Measurements from ENCODE around the gene PPP1R16B.

The PPP1R16B gene

DNA sequence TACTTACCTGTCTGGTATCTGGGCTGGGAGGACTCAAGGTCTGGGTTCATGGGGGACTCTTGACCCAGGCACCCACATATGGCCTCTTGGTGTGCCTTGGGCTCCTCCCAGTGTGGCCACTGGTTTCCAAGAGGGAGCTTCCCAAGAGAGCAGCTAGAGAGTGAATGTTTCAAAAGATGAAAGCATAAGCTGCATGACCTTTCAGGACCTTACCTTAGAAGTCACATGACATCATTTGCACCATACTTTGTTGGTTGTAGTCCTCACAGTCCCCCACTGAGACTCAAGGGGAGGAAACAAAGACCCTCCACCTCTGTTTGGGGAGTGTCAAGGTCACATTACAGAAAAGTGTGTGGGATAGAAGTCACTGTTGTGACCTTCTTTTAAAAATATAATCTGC lies 43.3 kb upstream of the PPP1R16B start:
- H3K4me3 ChIP-seq (ENCODE audit: low read length in 2 of 2), result no peak overlapping the region
- no peak overlapping the region for H3K14ac ChIP-seq (ENCODE audit: low read length)
- no peak overlapping the region for H2BK120ac ChIP-seq (ENCODE audit: low read depth, low read length)
- no peak overlapping the region for H4K91ac ChIP-seq (ENCODE audit: low read depth, low read length, poor library complexity)
- no peaks in the 10 kb centered on the region for H3K27me3 ChIP-seq (ENCODE audit: control insufficient read depth in 3 of 3, insufficient read depth in 3 of 3, low read depth in 1 of 3, low read length in 3 of 3)
- H3K36me3 ChIP-seq (replicated peaks in 1 of 2; ENCODE audit: control insufficient read depth in 2 of 2, insufficient read depth in 2 of 2, low read length in 2 of 2), result peaks cover 27 to 96% of the 10 kb centered on the region in 2 donors
- no peak overlapping the region for H3K9ac ChIP-seq (ENCODE audit: low read depth, low read length, poor library complexity)
- no peak overlapping the region for H2AK5ac ChIP-seq (ENCODE audit: low read depth, low read length)
- H3K4me2 ChIP-seq (ENCODE audit: insufficient read depth, low read length, poor library complexity, severe bottlenecking), result no peak overlapping the region
- no peak overlapping the region for H2AFZ ChIP-seq (ENCODE audit: low read length)
- H3K27ac ChIP-seq (replicated peaks; ENCODE audit: low read length), result no peak overlapping the region
- H3K9me3 ChIP-seq (replicated peaks in 1 of 2; ENCODE audit: control insufficient read depth in 2 of 2, insufficient read depth in 1 of 2, low read depth in 1 of 2, low read length in 2 of 2), result no peaks in the 10 kb centered on the region
- H3K79me1 ChIP-seq (ENCODE audit: low read depth, low read length), result no peaks in the 10 kb centered on the region
- H2BK5ac ChIP-seq (ENCODE audit: low read length), result no peak overlapping the region
- H2BK15ac ChIP-seq (ENCODE audit: low read length), result no peak overlapping the region
- no peak overlapping the region for H3K23ac ChIP-seq (ENCODE audit: low read depth, low read length, poor library complexity)
- no peak overlapping the region for H4K8ac ChIP-seq (ENCODE audit: low read depth, low read length)
- H3K4ac ChIP-seq (ENCODE audit: low read length), result no peak overlapping the region
- no peak overlapping the region for H2BK12ac ChIP-seq (ENCODE audit: low read length)
- H3K18ac ChIP-seq (ENCODE audit: low read length), result no peak overlapping the region
- H3K4me1 ChIP-seq (ENCODE audit: control insufficient read depth in 2 of 2, insufficient read depth in 1 of 2, low read depth in 1 of 2, low read length in 2 of 2), result no peaks in the 10 kb centered on the region
- DNase-seq (ENCODE audit: low spot score), result no peak

DNA sequence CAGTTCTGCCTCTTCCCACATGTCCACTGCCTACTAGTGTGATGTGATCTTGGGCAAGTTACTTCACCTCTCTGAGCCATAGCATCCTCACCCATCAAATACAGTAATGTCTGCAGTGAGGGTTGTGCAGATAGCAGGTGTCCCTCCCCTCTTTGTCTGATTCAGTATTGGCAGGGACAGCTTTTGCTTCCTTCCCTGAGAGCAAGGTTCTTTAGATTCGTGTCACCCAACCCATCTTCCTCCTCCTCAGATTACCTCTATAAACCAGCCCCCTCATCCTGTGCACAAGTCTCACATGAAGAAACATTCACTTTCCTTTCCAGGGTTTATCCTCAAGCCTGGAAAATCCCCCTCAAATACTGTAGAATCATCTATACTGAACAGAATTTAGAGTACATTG lies 41.9 kb upstream of the PPP1R16B start:
- Histone ChIP-seq H3K4me1 (ENCODE audit: control insufficient read depth in 2 of 2, insufficient read depth in 1 of 2, low read depth in 1 of 2, low read length in 2 of 2) (no peaks in the 10 kb centered on the region), H2BK5ac (ENCODE audit: low read length) (no peak overlapping the region), H3K27ac (replicated peaks; ENCODE audit: low read length) (no peak overlapping the region), H3K4ac (ENCODE audit: low read length) (no peak overlapping the region), H3K4me3 (ENCODE audit: low read length in 2 of 2) (no peak overlapping the region), H3K9ac (ENCODE audit: low read depth, low read length, poor library complexity) (no peak overlapping the region), H2BK120ac (ENCODE audit: low read depth, low read length) (no peak overlapping the region), H4K91ac (ENCODE audit: low read depth, low read length, poor library complexity) (no peak overlapping the region), H3K14ac (ENCODE audit: low read length) (no peak overlapping the region), H2AK5ac (ENCODE audit: low read depth, low read length) (no peak overlapping the region), H3K18ac (ENCODE audit: low read length) (no peak overlapping the region), H2AFZ (ENCODE audit: low read length) (no peak overlapping the region), H3K9me3 (replicated peaks in 1 of 2; ENCODE audit: control insufficient read depth in 2 of 2, insufficient read depth in 1 of 2, low read depth in 1 of 2, low read length in 2 of 2) (peaks cover 0 to 2% of the 10 kb centered on the region in 2 donors), H3K4me2 (ENCODE audit: insufficient read depth, low read length, poor library complexity, severe bottlenecking) (no peak overlapping the region), H3K36me3 (replicated peaks in 1 of 2; ENCODE audit: control insufficient read depth in 2 of 2, insufficient read depth in 2 of 2, low read length in 2 of 2) (peaks cover 31 to 100% of the 10 kb centered on the region in 2 donors), H4K8ac (ENCODE audit: low read depth, low read length) (no peak overlapping the region), H3K27me3 (ENCODE audit: control insufficient read depth in 3 of 3, insufficient read depth in 3 of 3, low read depth in 1 of 3, low read length in 3 of 3) (no peaks in the 10 kb centered on the region), H3K23ac (ENCODE audit: low read depth, low read length, poor library complexity) (no peak overlapping the region), H3K79me1 (ENCODE audit: low read depth, low read length) (no peaks in the 10 kb centered on the region), H2BK12ac (ENCODE audit: low read length) (no peak overlapping the region), H2BK15ac (ENCODE audit: low read length) (no peak overlapping the region)
- no CpG with 5 or more reads among the region's 1 CpG for WGBS, 2 donors (ENCODE audit: extremely low coverage in 2 of 2, insufficient read length in 2 of 2, insufficient replicate concordance in 1 of 2)
- no peak for DNase-seq (ENCODE audit: low spot score)

DNA sequence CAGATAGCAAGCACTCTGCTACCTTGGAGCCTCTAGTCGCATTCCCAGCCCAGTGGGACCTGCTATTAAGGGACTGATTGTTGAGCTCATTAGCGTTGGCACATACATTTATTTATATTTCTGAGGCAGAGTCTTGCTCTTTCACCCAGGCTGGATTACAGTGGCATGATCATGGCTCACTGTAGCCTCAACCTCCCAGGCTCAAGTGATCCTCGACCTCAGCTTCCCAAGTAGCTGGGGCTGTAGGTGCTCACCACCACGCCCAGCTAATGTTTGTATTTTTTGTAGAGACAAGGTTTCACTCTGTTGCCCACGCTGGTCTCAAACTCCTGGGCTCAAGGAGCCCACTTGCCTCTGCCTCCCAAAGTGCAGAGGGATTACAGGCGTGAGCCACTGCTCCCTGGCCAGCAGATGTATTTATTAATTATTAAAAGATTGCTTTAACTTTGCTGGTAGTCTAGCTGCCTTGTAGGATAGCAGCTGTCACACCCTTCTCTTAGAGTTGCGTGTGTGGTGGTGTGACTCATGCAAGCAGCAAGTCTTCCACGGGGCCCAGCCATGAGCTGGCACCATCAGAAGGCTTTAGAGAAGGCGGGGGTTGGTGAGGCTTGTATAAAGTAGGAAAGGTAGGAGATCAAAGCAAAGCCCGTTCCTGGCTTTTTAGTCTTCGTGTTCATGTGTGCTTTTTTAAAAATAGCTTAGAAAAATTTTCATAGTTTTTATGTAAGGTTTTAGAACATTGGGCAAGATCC lies 40.8 kb upstream of the PPP1R16B start:
- Histone ChIP-seq H2AFZ (ENCODE audit: low read length) (no peak overlapping the region), H4K8ac (ENCODE audit: low read depth, low read length) (no peak overlapping the region), H2BK120ac (ENCODE audit: low read depth, low read length) (no peak overlapping the region), H3K4me2 (ENCODE audit: insufficient read depth, low read length, poor library complexity, severe bottlenecking) (no peak overlapping the region), H3K79me1 (ENCODE audit: low read depth, low read length) (no peaks in the 10 kb centered on the region), H2AK5ac (ENCODE audit: low read depth, low read length) (no peak overlapping the region), H3K9me3 (replicated peaks in 1 of 2; ENCODE audit: control insufficient read depth in 2 of 2, insufficient read depth in 1 of 2, low read depth in 1 of 2, low read length in 2 of 2) (peaks cover 0 to 2% of the 10 kb centered on the region in 2 donors), H3K4me1 (ENCODE audit: control insufficient read depth in 2 of 2, insufficient read depth in 1 of 2, low read depth in 1 of 2, low read length in 2 of 2) (no peaks in the 10 kb centered on the region), H2BK15ac (ENCODE audit: low read length) (no peak overlapping the region), H3K14ac (ENCODE audit: low read length) (no peak overlapping the region), H3K27ac (replicated peaks; ENCODE audit: low read length) (no peak overlapping the region), H3K23ac (ENCODE audit: low read depth, low read length, poor library complexity) (no peak overlapping the region), H2BK5ac (ENCODE audit: low read length) (no peak overlapping the region), H3K9ac (ENCODE audit: low read depth, low read length, poor library complexity) (no peak overlapping the region), H3K4ac (ENCODE audit: low read length) (no peak overlapping the region), H3K27me3 (ENCODE audit: control insufficient read depth in 3 of 3, insufficient read depth in 3 of 3, low read depth in 1 of 3, low read length in 3 of 3) (no peaks in the 10 kb centered on the region), H2BK12ac (ENCODE audit: low read length) (no peak overlapping the region), H3K18ac (ENCODE audit: low read length) (no peak overlapping the region), H4K91ac (ENCODE audit: low read depth, low read length, poor library complexity) (no peak overlapping the region), H3K36me3 (replicated peaks in 1 of 2; ENCODE audit: control insufficient read depth in 2 of 2, insufficient read depth in 2 of 2, low read length in 2 of 2) (peaks cover 32 to 100% of the 10 kb centered on the region in 2 donors), H3K4me3 (ENCODE audit: low read length in 2 of 2) (no peak overlapping the region)
- DNase-seq (ENCODE audit: low spot score), result no peak
- WGBS, 2 donors (ENCODE audit: extremely low coverage in 2 of 2, insufficient read length in 2 of 2, insufficient replicate concordance in 1 of 2), result no CpG with 5 or more reads among the region's 11 CpGs

DNA sequence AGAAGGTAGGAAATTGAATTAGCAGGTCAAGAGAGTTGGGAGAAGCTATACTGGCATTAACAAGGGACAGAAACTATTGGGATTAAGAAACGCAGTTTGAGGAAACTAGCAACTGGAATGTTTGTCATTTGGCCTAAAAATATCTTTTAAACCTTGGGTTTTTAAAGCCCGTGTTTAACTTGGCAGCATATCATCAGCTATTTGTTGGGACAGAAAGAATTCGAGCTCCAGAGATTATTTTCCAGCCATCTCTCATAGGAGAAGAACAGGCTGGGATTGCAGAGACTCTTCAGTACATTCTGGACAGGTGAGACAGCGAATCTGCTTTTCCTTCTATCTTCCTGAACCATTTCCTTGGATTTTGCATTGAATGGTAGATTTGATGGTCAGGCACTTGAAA lies 39.4 kb upstream of the PPP1R16B start:
- no peak overlapping the region for H4K8ac ChIP-seq (ENCODE audit: low read depth, low read length)

More for the DNA sequence above, 39.4 kb upstream of the PPP1R16B start:
- no peak overlapping the region for H3K4me3 ChIP-seq (ENCODE audit: low read length in 2 of 2)
- H3K14ac ChIP-seq (ENCODE audit: low read length), result no peak overlapping the region
- H3K18ac ChIP-seq (ENCODE audit: low read length), result no peak overlapping the region
- H2BK15ac ChIP-seq (ENCODE audit: low read length), result no peak overlapping the region
- H3K23ac ChIP-seq (ENCODE audit: low read depth, low read length, poor library complexity), result no peak overlapping the region
- H3K27ac ChIP-seq (replicated peaks; ENCODE audit: low read length), result no peak overlapping the region
- no peak for DNase-seq (ENCODE audit: low spot score)
- H3K4me1 ChIP-seq (ENCODE audit: control insufficient read depth in 2 of 2, insufficient read depth in 1 of 2, low read depth in 1 of 2, low read length in 2 of 2), result peaks cover 0 to 2% of the 10 kb centered on the region in 2 donors
- no peak overlapping the region for H2BK12ac ChIP-seq (ENCODE audit: low read length)
- no peak overlapping the region for H3K4me2 ChIP-seq (ENCODE audit: insufficient read depth, low read length, poor library complexity, severe bottlenecking)
- H2BK120ac ChIP-seq (ENCODE audit: low read depth, low read length), result no peak overlapping the region
- peaks cover 29 to 100% of the 10 kb centered on the region in 2 donors for H3K36me3 ChIP-seq (replicated peaks in 1 of 2; ENCODE audit: control insufficient read depth in 2 of 2, insufficient read depth in 2 of 2, low read length in 2 of 2)
- H3K9ac ChIP-seq (ENCODE audit: low read depth, low read length, poor library complexity), result no peak overlapping the region
- H3K27me3 ChIP-seq (ENCODE audit: control insufficient read depth in 3 of 3, insufficient read depth in 3 of 3, low read depth in 1 of 3, low read length in 3 of 3), result no peaks in the 10 kb centered on the region
- H3K79me1 ChIP-seq (ENCODE audit: low read depth, low read length), result no peaks in the 10 kb centered on the region
- H2BK5ac ChIP-seq (ENCODE audit: low read length), result no peak overlapping the region
- H3K4ac ChIP-seq (ENCODE audit: low read length), result no peak overlapping the region
- no peak overlapping the region for H4K91ac ChIP-seq (ENCODE audit: low read depth, low read length, poor library complexity)
- no CpG with 5 or more reads among the region's 4 CpGs for WGBS, 2 donors (ENCODE audit: extremely low coverage in 2 of 2, insufficient read length in 2 of 2, insufficient replicate concordance in 1 of 2)
- no peak overlapping the region for H2AK5ac ChIP-seq (ENCODE audit: low read depth, low read length)
- H2AFZ ChIP-seq (ENCODE audit: low read length), result no peak overlapping the region
- H3K9me3 ChIP-seq (replicated peaks in 1 of 2; ENCODE audit: control insufficient read depth in 2 of 2, insufficient read depth in 1 of 2, low read depth in 1 of 2, low read length in 2 of 2), result peaks cover 0 to 2% of the 10 kb centered on the region in 2 donors

Data from neuronal stem cell (in vitro differentiated cells).